K562 (cell line): Measurements from ENCODE around the gene AARS1. TPM values are rescaled to one million over a fixed set of nuclear protein-coding genes. Genes with fewer than 3 reads are reported as not detected.

Source experiments
- EP400 ChIP-seq: fragments of 450-650 bp; IDR thresholded peaks from 2 replicates; pipeline ENCODE4 v1.6.1; 2017; ENCODE audit warnings: antibody characterized with exemption, mild to moderate bottlenecking, moderate library complexity
- ETV5 ChIP-seq: sonication (generic); formaldehyde crosslinking; IDR thresholded peaks from 2 replicates; pipeline ENCODE4 v1.4.0; 2020; ENCODE audit warnings: low read depth, mild to moderate bottlenecking, missing genetic modification reagents
- GABPB1 ChIP-seq: sonication (generic); formaldehyde crosslinking; IDR thresholded peaks from 2 replicates; pipeline ENCODE4 v1.8.0; 2022; ENCODE audit warnings: mild to moderate bottlenecking, missing genetic modification reagents
- HNRNPLL ChIP-seq: fragments of 200-400 bp; formaldehyde crosslinking; IDR thresholded peaks from 2 replicates; pipeline ENCODE4 v1.6.1; 2017; ENCODE audit warnings: low read length, low read depth, mild to moderate bottlenecking; ENCODE audit not compliant: poor library complexity, severe bottlenecking
- KAT7 ChIP-seq: sonication (generic); formaldehyde crosslinking; IDR thresholded peaks from 2 replicates; pipeline ENCODE4 v1.8.0; 2022; ENCODE audit warnings: missing genetic modification reagents, mild to moderate bottlenecking, borderline replicate concordance
- KDM5B ChIP-seq: fragments of 200-600 bp; sonication (generic); IDR thresholded peaks from 2 replicates; pipeline ENCODE4 v1.6.1; 2012; ENCODE audit warnings: low read depth, mild to moderate bottlenecking, moderate library complexity, low read length, control low read depth, inconsistent platforms; ENCODE audit not compliant: insufficient replicate concordance
- KLF1 ChIP-seq: fragments of 450-650 bp; IDR thresholded peaks from 2 replicates; pipeline ENCODE4 v1.6.1; 2016; ENCODE audit warnings: missing genetic modification characterization, missing compliant biosample characterization
- MTA1 ChIP-seq: fragments of 450-650 bp; IDR thresholded peaks from 2 replicates; pipeline ENCODE4 v1.6.1; 2017; ENCODE audit warnings: borderline replicate concordance
- NR4A1 ChIP-seq, 2 experiments: fragments of 250-450 bp in 1 of 2; fragments of 450-650 bp in 1 of 2; sonication (Bioruptor Pico) in 1 of 2; IDR thresholded peaks; 2 replicates each; pipeline versions ENCODE4 v1.4.0 to v1.6.1; 2016 to 2020; ENCODE audit warnings: mild to moderate bottlenecking in 2 of 2, missing compliant biosample characterization in 1 of 2, missing genetic modification characterization in 1 of 2, moderate library complexity in 1 of 2
- PHF8 ChIP-seq: fragments of 200-600 bp; sonication (generic); IDR thresholded peaks from 2 replicates; pipeline ENCODE4 v1.6.1; 2012; ENCODE audit warnings: mixed run types, mild to moderate bottlenecking, inconsistent platforms, low read length, moderate library complexity, borderline replicate concordance
- PML ChIP-seq: IDR thresholded peaks from 2 replicates; pipeline ENCODE4 v1.6.1; 2012; ENCODE audit warnings: low read length, inconsistent platforms
- RAD51 ChIP-seq: fragments of 450-650 bp; IDR thresholded peaks from 2 replicates; pipeline ENCODE4 v1.7.1; 2016; ENCODE audit warnings: low read depth, mild to moderate bottlenecking, borderline replicate concordance
- RBFOX2 ChIP-seq: fragments of 200-400 bp; formaldehyde crosslinking; IDR thresholded peaks from 2 replicates; pipeline ENCODE4 v1.6.1; 2017; ENCODE audit warnings: low read depth, mild to moderate bottlenecking, low read length, moderate library complexity
- RFX5 ChIP-seq: IDR thresholded peaks from 2 replicates; pipeline ENCODE4 v1.6.1; 2011; ENCODE audit warnings: low read depth, mild to moderate bottlenecking, improper control_type of control experiment, low read length
- SAFB ChIP-seq: fragments of 200-400 bp; formaldehyde crosslinking; IDR thresholded peaks from 2 replicates; pipeline ENCODE4 v1.6.1; 2017; ENCODE audit warnings: low read depth, low read length, borderline replicate concordance
- STAG1 ChIP-seq: sonication (generic); formaldehyde crosslinking; IDR thresholded peaks from 2 replicates; pipeline ENCODE4 v1.5.0; 2020; ENCODE audit warnings: missing genetic modification reagents, borderline replicate concordance
- ZBTB17 ChIP-seq: fragments of 450-650 bp; formaldehyde crosslinking; IDR thresholded peaks from 2 replicates; pipeline ENCODE4 v1.4.0; 2020; ENCODE audit warnings: mild to moderate bottlenecking
- ZBTB7A ChIP-seq: IDR thresholded peaks from 2 replicates; pipeline ENCODE4 v1.6.1; 2011; ENCODE audit warnings: low read depth, mild to moderate bottlenecking, low read length, moderate library complexity, borderline replicate concordance; ENCODE audit not compliant: control insufficient read depth
- ZNF140 ChIP-seq: fragments of 250-450 bp; sonication (Bioruptor Pico); IDR thresholded peaks from 2 replicates; pipeline ENCODE4 v1.8.0; 2021; ENCODE audit warnings: moderate library complexity, mild to moderate bottlenecking, inconsistent platforms
- polyA plus RNA-seq, 8 experiments: library from polyadenylated mRNA; depleted of rRNA in 4 of 8; stranded (reverse) in 5 of 8; unstranded in 3 of 8; fragments of >200 nt; fragmentation: Nextera tagmentation in 2 of 8; fragmentation: Illumina TruSeq in 1 of 8; extraction: Ambion mirVana in 2 of 8; extraction: Trizol in 1 of 8; gene quantifications; 2 replicates each; pipeline versions ENCODE4 v1.2.1 to v1.2.3, GENCODE V29; 2011 to 2014; ENCODE audit warnings: inconsistent platforms in 1 of 8, missing spikeins in 1 of 8
- total RNA-seq, 7 experiments: library from RNA; depleted of rRNA in 6 of 7; stranded (reverse); fragments of >200 nt in 6 of 7; fragmentation: Illumina TruSeq in 2 of 7; extraction: Trizol in 2 of 7; gene quantifications; 2 replicates each; pipeline versions ENCODE4 v1.2.1 to v1.2.3, GENCODE V29; 2011 to 2021; ENCODE audit warnings: low replicate concordance in 1 of 7
- TF ChIP-seq, protein P1 (sequence below): fragments of 450-650 bp; IDR thresholded peaks from 2 replicates; pipeline ENCODE4 v1.6.1; 2016
- TF ChIP-seq, protein P2 (sequence below): sonication (generic); formaldehyde crosslinking; IDR thresholded peaks from 2 replicates; pipeline ENCODE4 v1.8.1; 2023; ENCODE audit warnings: mild to moderate bottlenecking, missing genetic modification reagents
- TF ChIP-seq, protein P3 (sequence below), 2 experiments: IDR thresholded peaks; 2 replicates each; pipeline ENCODE4 v1.6.1; 2011; ENCODE audit warnings: borderline replicate concordance in 1 of 2, control low read depth in 1 of 2, low read depth in 1 of 2, low read length in 1 of 2, mild to moderate bottlenecking in 1 of 2, mixed read lengths in 1 of 2, moderate library complexity in 1 of 2; ENCODE audit not compliant: insufficient read depth in 1 of 2, insufficient read length in 1 of 2, poor library complexity in 1 of 2, severe bottlenecking in 1 of 2; ENCODE audit errors: extremely low read depth in 1 of 2

AARS1 gene
- total and polyA plus RNA-seq, 9 of the 15 experiments (the other 6 are each of a cell fraction or from before 2014, with no cell fraction given) = 50.1 to 235 (median 174) TPM

DNA sequence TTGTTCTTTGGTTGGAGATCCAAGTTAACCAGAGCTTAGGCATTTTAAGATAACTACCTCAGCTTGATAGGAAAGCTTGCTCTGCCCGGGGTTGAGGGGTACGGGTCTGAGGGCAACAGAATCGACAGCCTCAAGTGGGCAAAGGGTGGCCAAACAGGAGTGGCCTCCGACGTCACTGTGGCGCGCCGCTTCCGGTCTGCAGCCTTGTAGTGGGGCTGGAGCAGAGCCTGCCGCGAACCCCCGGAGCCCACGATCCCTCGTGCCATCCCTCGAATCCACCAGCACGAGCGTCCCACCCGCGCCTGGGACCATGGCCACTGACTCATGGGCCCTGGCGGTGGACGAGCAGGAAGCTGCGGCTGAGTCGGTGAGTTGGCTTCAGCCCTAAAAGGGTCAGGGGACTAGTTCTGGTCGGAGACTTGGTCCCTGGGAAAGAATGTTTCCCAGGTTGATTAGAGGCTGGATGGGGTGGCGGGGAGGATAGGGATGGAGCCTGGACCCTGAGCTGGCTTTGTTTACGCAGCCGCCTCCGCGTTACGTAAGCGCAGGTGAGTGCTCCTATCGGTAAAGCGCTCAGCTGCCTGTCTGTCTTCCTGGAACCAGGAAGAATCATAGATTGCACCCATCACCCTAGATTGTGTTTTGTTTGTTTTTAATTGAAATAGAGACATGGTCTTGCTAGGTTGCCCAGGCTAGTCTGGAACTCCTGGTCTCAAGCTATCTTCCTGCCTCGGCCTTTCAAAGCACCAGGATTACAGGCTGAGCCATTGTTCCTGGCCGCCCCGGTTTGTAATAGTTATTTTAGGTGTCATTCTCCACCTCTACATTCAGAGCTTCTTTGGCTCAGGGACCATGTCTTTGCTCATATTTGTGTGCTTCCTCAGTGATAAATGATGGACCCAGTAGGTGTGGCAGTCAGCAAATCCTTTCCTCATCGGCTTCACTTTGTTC, 10.0 kb upstream of the AARS1 start, which contains the start of gene DDX19B (continued):
- TF ChIP-seq, protein P1, sequence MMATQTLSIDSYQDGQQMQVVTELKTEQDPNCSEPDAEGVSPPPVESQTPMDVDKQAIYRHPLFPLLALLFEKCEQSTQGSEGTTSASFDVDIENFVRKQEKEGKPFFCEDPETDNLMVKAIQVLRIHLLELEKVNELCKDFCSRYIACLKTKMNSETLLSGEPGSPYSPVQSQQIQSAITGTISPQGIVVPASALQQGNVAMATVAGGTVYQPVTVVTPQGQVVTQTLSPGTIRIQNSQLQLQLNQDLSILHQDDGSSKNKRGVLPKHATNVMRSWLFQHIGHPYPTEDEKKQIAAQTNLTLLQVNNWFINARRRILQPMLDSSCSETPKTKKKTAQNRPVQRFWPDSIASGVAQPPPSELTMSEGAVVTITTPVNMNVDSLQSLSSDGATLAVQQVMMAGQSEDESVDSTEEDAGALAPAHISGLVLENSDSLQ = peak; percentile 40
- TF ChIP-seq KDM5B = peak; percentile 55
- no peak for TF ChIP-seq KAT7 (CRISPR knock-in tag)
- peak; percentile 31 for TF ChIP-seq HNRNPLL
- TF ChIP-seq, protein P2, sequence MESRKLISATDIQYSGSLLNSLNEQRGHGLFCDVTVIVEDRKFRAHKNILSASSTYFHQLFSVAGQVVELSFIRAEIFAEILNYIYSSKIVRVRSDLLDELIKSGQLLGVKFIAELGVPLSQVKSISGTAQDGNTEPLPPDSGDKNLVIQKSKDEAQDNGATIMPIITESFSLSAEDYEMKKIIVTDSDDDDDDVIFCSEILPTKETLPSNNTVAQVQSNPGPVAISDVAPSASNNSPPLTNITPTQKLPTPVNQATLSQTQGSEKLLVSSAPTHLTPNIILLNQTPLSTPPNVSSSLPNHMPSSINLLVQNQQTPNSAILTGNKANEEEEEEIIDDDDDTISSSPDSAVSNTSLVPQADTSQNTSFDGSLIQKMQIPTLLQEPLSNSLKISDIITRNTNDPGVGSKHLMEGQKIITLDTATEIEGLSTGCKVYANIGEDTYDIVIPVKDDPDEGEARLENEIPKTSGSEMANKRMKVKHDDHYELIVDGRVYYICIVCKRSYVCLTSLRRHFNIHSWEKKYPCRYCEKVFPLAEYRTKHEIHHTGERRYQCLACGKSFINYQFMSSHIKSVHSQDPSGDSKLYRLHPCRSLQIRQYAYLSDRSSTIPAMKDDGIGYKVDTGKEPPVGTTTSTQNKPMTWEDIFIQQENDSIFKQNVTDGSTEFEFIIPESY (CRISPR knock-in tag) = 0 out of 2 replicates have a peak, but pooled peaks have one; percentile 40
- peak; percentile 77; the same call in 1 of the 2 replicates for TF ChIP-seq KLF1 (tag)
- TF ChIP-seq, protein P3, sequence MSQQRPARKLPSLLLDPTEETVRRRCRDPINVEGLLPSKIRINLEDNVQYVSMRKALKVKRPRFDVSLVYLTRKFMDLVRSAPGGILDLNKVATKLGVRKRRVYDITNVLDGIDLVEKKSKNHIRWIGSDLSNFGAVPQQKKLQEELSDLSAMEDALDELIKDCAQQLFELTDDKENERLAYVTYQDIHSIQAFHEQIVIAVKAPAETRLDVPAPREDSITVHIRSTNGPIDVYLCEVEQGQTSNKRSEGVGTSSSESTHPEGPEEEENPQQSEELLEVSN (IDR thresholded peaks at IDR 0.05; ENCODE audit: borderline replicate concordance in 1 of 2, extremely low read depth in 1 of 2, insufficient read depth in 1 of 2, insufficient read length in 1 of 2, low read depth in 1 of 2, low read length in 1 of 2, poor library complexity in 1 of 2, severe bottlenecking in 1 of 2) = peak; percentile 55 to 84
- peak; percentile 19; the same call in 1 of the 2 replicates for TF ChIP-seq PML
- TF ChIP-seq EP400 = peak; percentile 64; the same call in 1 of the 2 replicates
- no peak for TF ChIP-seq STAG1 (CRISPR knock-in tag)
- TF ChIP-seq RAD51 = no peak
- 0 out of 2 replicates have a peak, but pooled peaks have one; percentile 58 for TF ChIP-seq ETV5 (CRISPR knock-in tag)
- TF ChIP-seq SAFB = peak; percentile 89
- peak; percentile 88 for TF ChIP-seq GABPB1 (CRISPR knock-in tag)
- TF ChIP-seq ZBTB7A = peak; percentile 22; the same call in 1 of the 2 replicates
- no peak for TF ChIP-seq RFX5
- TF ChIP-seq ZBTB17 = 0 out of 2 replicates have a peak, but pooled peaks have one; percentile 28
- TF ChIP-seq MTA1 = peak; percentile 93
- peak; percentile 91 for TF ChIP-seq PHF8
- no peak for TF ChIP-seq NR4A1 (CRISPR knock-in tag; IDR thresholded peaks at IDR 0.05)
- no peak for TF ChIP-seq NR4A1 (tag; IDR thresholded peaks at IDR 0.05)
- no peak for TF ChIP-seq ZNF140 (CRISPR knock-in tag)
- TF ChIP-seq RBFOX2 = peak; percentile 87
